ENCODE data around the gene PAOX. TPM values are rescaled to one million over a fixed set of nuclear protein-coding genes. Genes with fewer than 3 reads are reported as not detected.

Gene PAOX
- total and polyA plus RNA-seq, 2 donors (not counting 1 experiment from before 2014, with no cell fraction given) = 21.1 to 24.9 TPM

DNA sequence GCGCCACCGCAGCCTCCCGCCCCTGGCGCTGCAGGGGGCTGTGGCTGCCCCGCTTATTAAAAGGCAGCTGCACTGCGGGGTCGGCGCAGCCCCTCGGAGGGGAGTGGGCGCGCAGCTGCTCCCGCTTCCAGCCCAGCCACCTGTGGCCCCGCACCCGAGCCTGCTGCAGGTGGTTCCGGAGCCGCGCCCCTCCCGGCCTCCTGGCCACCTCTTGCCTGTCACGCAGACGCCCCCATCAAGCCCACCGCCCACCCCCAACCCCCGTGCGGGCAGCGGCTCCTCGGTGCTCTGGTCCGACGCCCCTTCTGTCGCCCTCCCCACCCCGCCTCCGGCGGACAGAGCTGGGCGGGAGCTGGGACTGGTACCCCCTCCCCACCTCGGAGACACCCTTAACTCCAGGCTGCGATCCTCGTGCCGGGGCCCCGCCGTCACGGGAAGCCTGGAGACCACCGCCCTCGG lies 42.9 kb upstream of the PAOX start:
- Histone ChIP-seq H3K27me3 (replicated peaks in 1 of 4; ENCODE audit: control extremely low read depth in 1 of 4, control insufficient read depth in 3 of 4, insufficient read depth in 4 of 4, low read length in 3 of 4) (peaks cover 0 to 57% (median 36%) of the 10 kb centered on the region in 4 experiments), H3K27ac (ENCODE audit: low read length in 2 of 2) (no peak overlapping the region), H3K4me1 (ENCODE audit: control insufficient read depth in 2 of 2, insufficient read depth in 2 of 2, low read length in 2 of 2) (peaks cover 35 to 44% of the 10 kb centered on the region in 2 donors), H3K36me3 (replicated peaks in 1 of 2; ENCODE audit: control extremely low read depth in 1 of 2, control insufficient read depth in 1 of 2, extremely low read depth in 1 of 2, insufficient read depth in 2 of 2, low read length in 1 of 2) (no peaks in the 10 kb centered on the region), H2AFZ (ENCODE audit: insufficient read depth, low read depth, low read length, poor library complexity, severe bottlenecking) (peak overlapping the region; percentile 55), H3K9ac (ENCODE audit: low read length) (peak overlapping the region; percentile 65), H3K4me2 (replicated peaks; ENCODE audit: low read depth, low read length, poor library complexity, severe bottlenecking) (peak overlapping the region; percentile 98), H3K9me3 (ENCODE audit: control extremely low read depth in 1 of 3, control insufficient read depth in 2 of 3, insufficient read depth in 1 of 3, low read length in 2 of 3) (peaks cover 0 to 26% (median 0%) of the 10 kb centered on the region in 3 donors), H3K79me2 (ENCODE audit: control insufficient read depth, insufficient read depth, low read length) (no peaks in the 10 kb centered on the region), H3K4me3 (ENCODE audit: control extremely low read depth in 1 of 5, extremely low read depth in 1 of 5, insufficient read depth in 1 of 5, low read depth in 2 of 5, low read length in 4 of 5) (peak overlapping the region in 4 of 5 experiments; percentile 40 to 51 (median 46)), H4K20me1 (ENCODE audit: control insufficient read depth, insufficient read depth, low read length, poor library complexity, severe bottlenecking) (no peaks in the 10 kb centered on the region)
- H3K27me3 Mint-ChIP-seq = peaks cover 13% of the 10 kb centered on the region
- ChIA-PET CTCF (no interaction called here), POLR2A (interaction anchor here (0.8 to 1.2 kb wide), 2 partner anchors 44 to 732 kb away, joined by 3 read pairs; no protein-coding TSS in a partner anchor)
- H3K9me3 Mint-ChIP-seq (ENCODE audit: insufficient read depth) = no peaks in the 10 kb centered on the region
- 7% methylated on average over 39 of the region's 41 CpGs for WGBS (ENCODE audit: insufficient coverage)
- peaks cover 10% of the 10 kb centered on the region for H3K4me1 Mint-ChIP-seq
- TF ChIP-seq, protein P1, sequence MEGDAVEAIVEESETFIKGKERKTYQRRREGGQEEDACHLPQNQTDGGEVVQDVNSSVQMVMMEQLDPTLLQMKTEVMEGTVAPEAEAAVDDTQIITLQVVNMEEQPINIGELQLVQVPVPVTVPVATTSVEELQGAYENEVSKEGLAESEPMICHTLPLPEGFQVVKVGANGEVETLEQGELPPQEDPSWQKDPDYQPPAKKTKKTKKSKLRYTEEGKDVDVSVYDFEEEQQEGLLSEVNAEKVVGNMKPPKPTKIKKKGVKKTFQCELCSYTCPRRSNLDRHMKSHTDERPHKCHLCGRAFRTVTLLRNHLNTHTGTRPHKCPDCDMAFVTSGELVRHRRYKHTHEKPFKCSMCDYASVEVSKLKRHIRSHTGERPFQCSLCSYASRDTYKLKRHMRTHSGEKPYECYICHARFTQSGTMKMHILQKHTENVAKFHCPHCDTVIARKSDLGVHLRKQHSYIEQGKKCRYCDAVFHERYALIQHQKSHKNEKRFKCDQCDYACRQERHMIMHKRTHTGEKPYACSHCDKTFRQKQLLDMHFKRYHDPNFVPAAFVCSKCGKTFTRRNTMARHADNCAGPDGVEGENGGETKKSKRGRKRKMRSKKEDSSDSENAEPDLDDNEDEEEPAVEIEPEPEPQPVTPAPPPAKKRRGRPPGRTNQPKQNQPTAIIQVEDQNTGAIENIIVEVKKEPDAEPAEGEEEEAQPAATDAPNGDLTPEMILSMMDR (IDR thresholded peaks at IDR 0.05) = no peak
- no peak for TF ChIP-seq EZH2 (IDR thresholded peaks at IDR 0.05; ENCODE audit: borderline replicate concordance, insufficient read depth, low read depth, low read length, poor library complexity, severe bottlenecking)
- no peak overlapping the region for H3K27ac Mint-ChIP-seq
- ATAC-seq (ENCODE audit: low read depth) (no peak), DNase-seq (no peak)
- no peak overlapping the region for H3K4me3 Mint-ChIP-seq
- intact Hi-C loops (cut with micrococcal nuclease) = no loop called here

GRCh38 chr10:133336577-133337369 lies 42.3 kb upstream of the PAOX start, which contains the start of gene CALY:
CALY (minus strand) TSS chr10:133336896; CDS start chr10:133328989, 7,907 bp downstream.
- TF ChIP-seq, protein P1 (IDR thresholded peaks at IDR 0.05) = no peak
- TF ChIP-seq EZH2 (IDR thresholded peaks at IDR 0.05; ENCODE audit: borderline replicate concordance, insufficient read depth, low read depth, low read length, poor library complexity, severe bottlenecking) = peak; percentile 47
- ChIA-PET CTCF (no interaction called here), POLR2A (interaction anchor here (0.8 kb wide), 1 partner anchor 733 kb away, joined by 3 read pairs; no protein-coding TSS in a partner anchor)
- Histone ChIP-seq H3K27ac (ENCODE audit: low read length in 2 of 2) (no peak within 1 kb of the TSS), H4K20me1 (ENCODE audit: control insufficient read depth, insufficient read depth, low read length, poor library complexity, severe bottlenecking) (no peaks in the 10 kb centered on the region), H3K4me1 (ENCODE audit: control insufficient read depth in 2 of 2, insufficient read depth in 2 of 2, low read length in 2 of 2) (peaks cover 35 to 44% of the 10 kb centered on the region in 2 donors), H3K36me3 (replicated peaks in 1 of 2; ENCODE audit: control extremely low read depth in 1 of 2, control insufficient read depth in 1 of 2, extremely low read depth in 1 of 2, insufficient read depth in 2 of 2, low read length in 1 of 2) (no peaks in the 10 kb centered on the region), H3K4me2 (replicated peaks; ENCODE audit: low read depth, low read length, poor library complexity, severe bottlenecking) (peak within 1 kb of the TSS; percentile 98), H3K9me3 (ENCODE audit: control extremely low read depth in 1 of 3, control insufficient read depth in 2 of 3, insufficient read depth in 1 of 3, low read length in 2 of 3) (peaks cover 0 to 26% (median 0%) of the 10 kb centered on the region in 3 donors), H2AFZ (ENCODE audit: insufficient read depth, low read depth, low read length, poor library complexity, severe bottlenecking) (peak within 1 kb of the TSS; percentile 55), H3K9ac (ENCODE audit: low read length) (peak within 1 kb of the TSS; percentile 65), H3K79me2 (ENCODE audit: control insufficient read depth, insufficient read depth, low read length) (no peaks in the 10 kb centered on the region), H3K4me3 (ENCODE audit: control extremely low read depth in 1 of 5, extremely low read depth in 1 of 5, insufficient read depth in 1 of 5, low read depth in 2 of 5, low read length in 4 of 5) (peak within 1 kb of the TSS in 4 of 5 experiments; percentile 40 to 51 (median 46)), H3K27me3 (replicated peaks in 1 of 4; ENCODE audit: control extremely low read depth in 1 of 4, control insufficient read depth in 3 of 4, insufficient read depth in 4 of 4, low read length in 3 of 4) (peaks cover 0 to 60% (median 37%) of the 10 kb centered on the region in 4 experiments)
- intact Hi-C loops (cut with micrococcal nuclease) = no loop called here
- Mint-ChIP-seq H3K4me3 (peak within 1 kb of the TSS; percentile 93), H3K9me3 (ENCODE audit: insufficient read depth) (no peaks in the 10 kb centered on the region), H3K27ac (peak within 1 kb of the TSS; percentile 70), H3K27me3 (peaks cover 18% of the 10 kb centered on the region), H3K4me1 (peaks cover 10% of the 10 kb centered on the region)
- DNase-seq (peak; percentile 81), ATAC-seq (ENCODE audit: low read depth) (peak; percentile 34)
- 19% methylated on average over 61 of the region's 63 CpGs for WGBS (ENCODE audit: insufficient coverage)
